K562 (cell line): ENCODE results near the gene NAA10. TPM values are rescaled to one million over a fixed set of nuclear protein-coding genes. Genes with fewer than 3 reads are reported as not detected.

Source experiments
- CBX3 ChIP-seq, 2 experiments: IDR thresholded peaks; 1 replicate in 1 of 2; 2 replicates in 1 of 2; pipeline ENCODE4 v1.6.1; 2012; ENCODE audit warnings: inconsistent platforms in 2 of 2, low read length in 2 of 2, borderline replicate concordance in 1 of 2, control low read depth in 1 of 2
- CREB3L1 ChIP-seq: fragments of 450-650 bp; IDR thresholded peaks from 2 replicates; pipeline ENCODE4 v1.6.1; 2014; ENCODE audit warnings: low read depth, mild to moderate bottlenecking, moderate library complexity, borderline replicate concordance
- PPARD ChIP-seq: fragments of 250-450 bp; sonication (Bioruptor Pico); IDR thresholded peaks from 2 replicates; pipeline ENCODE4 v1.8.0; 2022; ENCODE audit warnings: inconsistent platforms, mild to moderate bottlenecking, moderate library complexity
- PTTG1 ChIP-seq: fragments of 450-650 bp; IDR thresholded peaks from 2 replicates; pipeline ENCODE4 v1.6.1; 2016; ENCODE audit warnings: low read depth, mild to moderate bottlenecking, missing genetic modification characterization, missing compliant biosample characterization
- RCOR1 ChIP-seq, 2 experiments: IDR thresholded peaks; 2 replicates each; pipeline ENCODE4 v1.6.1; 2012; ENCODE audit warnings: low read depth in 2 of 2, low read length in 2 of 2, borderline replicate concordance in 1 of 2, improper control_type of control experiment in 1 of 2
- SRSF9 ChIP-seq: fragments of 200-400 bp; formaldehyde crosslinking; IDR thresholded peaks from 2 replicates; pipeline ENCODE4 v1.6.1; 2017; ENCODE audit warnings: low read depth, low read length, borderline replicate concordance
- TSHZ1 ChIP-seq: fragments of 250-450 bp; sonication (Bioruptor Pico); IDR thresholded peaks from 2 replicates; pipeline ENCODE4 v1.4.0; 2020; ENCODE audit warnings: mild to moderate bottlenecking, moderate library complexity
- ZNF140 ChIP-seq: fragments of 250-450 bp; sonication (Bioruptor Pico); IDR thresholded peaks from 2 replicates; pipeline ENCODE4 v1.8.0; 2021; ENCODE audit warnings: moderate library complexity, mild to moderate bottlenecking, inconsistent platforms
- ZNF764 ChIP-seq: fragments of 250-450 bp; sonication (Bioruptor Pico); IDR thresholded peaks from 2 replicates; pipeline ENCODE4 v1.4.0; 2020; ENCODE audit warnings: low read depth, mild to moderate bottlenecking, moderate library complexity
- polyA plus RNA-seq, 8 experiments: library from polyadenylated mRNA; depleted of rRNA in 4 of 8; stranded (reverse) in 5 of 8; unstranded in 3 of 8; fragments of >200 nt; fragmentation: Nextera tagmentation in 2 of 8; fragmentation: Illumina TruSeq in 1 of 8; extraction: Ambion mirVana in 2 of 8; extraction: Trizol in 1 of 8; gene quantifications; 2 replicates each; pipeline versions ENCODE4 v1.2.1 to v1.2.3, GENCODE V29; 2011 to 2014; ENCODE audit warnings: inconsistent platforms in 1 of 8, missing spikeins in 1 of 8
- total RNA-seq, 7 experiments: library from RNA; depleted of rRNA in 6 of 7; stranded (reverse); fragments of >200 nt in 6 of 7; fragmentation: Illumina TruSeq in 2 of 7; extraction: Trizol in 2 of 7; gene quantifications; 2 replicates each; pipeline versions ENCODE4 v1.2.1 to v1.2.3, GENCODE V29; 2011 to 2021; ENCODE audit warnings: low replicate concordance in 1 of 7

NAA10 gene
- total and polyA plus RNA-seq, 9 of the 15 experiments (the other 6 are each of a cell fraction or from before 2014, with no cell fraction given), result 11.1 to 250 (median 134) TPM

GRCh38 chrX:153927922-153928760 is 6.7 kb downstream of the NAA10 start (continued):
- TF ChIP-seq ZNF140 (CRISPR knock-in tag), result no peak
- no peak for TF ChIP-seq SRSF9
- no peak for TF ChIP-seq TSHZ1 (CRISPR knock-in tag)
- no peak for TF ChIP-seq PTTG1
- no peak for TF ChIP-seq RCOR1 (IDR thresholded peaks at IDR 0.05; ENCODE audit: borderline replicate concordance in 1 of 2, low read depth in 2 of 2, low read length in 2 of 2)
- TF ChIP-seq CREB3L1, result no peak
- TF ChIP-seq ZNF764 (CRISPR knock-in tag), result no peak
- no peak for TF ChIP-seq CBX3 (IDR thresholded peaks at IDR 0.05; ENCODE audit: borderline replicate concordance in 1 of 2, low read length in 2 of 2)
- TF ChIP-seq PPARD (CRISPR knock-in tag), result no peak
